GM12864 (cell line): ENCODE data around the gene MYLK.

Experiments used
- DNase-seq: peaks from one replicate; pipeline ENCODE4 v3.0.0-alpha.2; 2011; ENCODE audit warnings: low read depth
- H3K4me3 ChIP-seq: 2 replicates; pipeline ENCODE4 v1.5.1; 2011; ENCODE audit warnings: mild to moderate bottlenecking, low read depth, low read length, control low read depth
- TF ChIP-seq, protein P1 (sequence below): IDR thresholded peaks from 2 replicates; pipeline ENCODE4 v1.5.1; 2011; ENCODE audit warnings: low read depth, mild to moderate bottlenecking, moderate library complexity, low read length, control low read depth, inconsistent platforms; ENCODE audit errors: missing control alignments

Gene MYLK

DNA sequence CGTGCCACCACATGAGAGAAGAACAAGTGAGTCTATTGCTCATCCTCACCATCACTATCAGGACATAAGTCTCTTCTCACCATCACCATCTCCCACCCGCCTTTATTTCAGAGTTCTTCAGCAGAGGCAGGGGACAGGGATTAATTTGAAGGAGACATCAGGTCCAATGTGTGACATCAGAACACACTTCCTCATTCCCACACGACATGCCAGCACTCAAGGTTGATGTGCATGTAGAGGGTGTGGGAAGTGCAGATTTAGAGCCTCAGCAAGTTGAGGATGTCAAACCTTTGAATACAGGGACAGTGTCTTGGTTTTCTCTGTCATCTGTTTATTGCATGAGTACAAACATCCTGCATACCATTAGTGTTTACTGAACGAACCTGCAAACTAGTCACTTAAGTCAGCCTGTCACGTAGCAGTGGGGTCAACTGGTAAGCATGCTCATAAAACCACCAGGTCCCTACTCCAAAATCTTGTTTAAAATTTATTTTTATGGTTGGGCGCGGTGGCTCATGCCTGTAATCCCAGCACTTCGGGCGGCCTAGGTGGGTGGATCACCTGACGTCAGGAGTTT, 104.4 kb downstream of the MYLK start:
- no peak overlapping the region for H3K4me3 ChIP-seq
- TF ChIP-seq, protein P1, sequence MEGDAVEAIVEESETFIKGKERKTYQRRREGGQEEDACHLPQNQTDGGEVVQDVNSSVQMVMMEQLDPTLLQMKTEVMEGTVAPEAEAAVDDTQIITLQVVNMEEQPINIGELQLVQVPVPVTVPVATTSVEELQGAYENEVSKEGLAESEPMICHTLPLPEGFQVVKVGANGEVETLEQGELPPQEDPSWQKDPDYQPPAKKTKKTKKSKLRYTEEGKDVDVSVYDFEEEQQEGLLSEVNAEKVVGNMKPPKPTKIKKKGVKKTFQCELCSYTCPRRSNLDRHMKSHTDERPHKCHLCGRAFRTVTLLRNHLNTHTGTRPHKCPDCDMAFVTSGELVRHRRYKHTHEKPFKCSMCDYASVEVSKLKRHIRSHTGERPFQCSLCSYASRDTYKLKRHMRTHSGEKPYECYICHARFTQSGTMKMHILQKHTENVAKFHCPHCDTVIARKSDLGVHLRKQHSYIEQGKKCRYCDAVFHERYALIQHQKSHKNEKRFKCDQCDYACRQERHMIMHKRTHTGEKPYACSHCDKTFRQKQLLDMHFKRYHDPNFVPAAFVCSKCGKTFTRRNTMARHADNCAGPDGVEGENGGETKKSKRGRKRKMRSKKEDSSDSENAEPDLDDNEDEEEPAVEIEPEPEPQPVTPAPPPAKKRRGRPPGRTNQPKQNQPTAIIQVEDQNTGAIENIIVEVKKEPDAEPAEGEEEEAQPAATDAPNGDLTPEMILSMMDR = no peak
- no peak for DNase-seq

DNA sequence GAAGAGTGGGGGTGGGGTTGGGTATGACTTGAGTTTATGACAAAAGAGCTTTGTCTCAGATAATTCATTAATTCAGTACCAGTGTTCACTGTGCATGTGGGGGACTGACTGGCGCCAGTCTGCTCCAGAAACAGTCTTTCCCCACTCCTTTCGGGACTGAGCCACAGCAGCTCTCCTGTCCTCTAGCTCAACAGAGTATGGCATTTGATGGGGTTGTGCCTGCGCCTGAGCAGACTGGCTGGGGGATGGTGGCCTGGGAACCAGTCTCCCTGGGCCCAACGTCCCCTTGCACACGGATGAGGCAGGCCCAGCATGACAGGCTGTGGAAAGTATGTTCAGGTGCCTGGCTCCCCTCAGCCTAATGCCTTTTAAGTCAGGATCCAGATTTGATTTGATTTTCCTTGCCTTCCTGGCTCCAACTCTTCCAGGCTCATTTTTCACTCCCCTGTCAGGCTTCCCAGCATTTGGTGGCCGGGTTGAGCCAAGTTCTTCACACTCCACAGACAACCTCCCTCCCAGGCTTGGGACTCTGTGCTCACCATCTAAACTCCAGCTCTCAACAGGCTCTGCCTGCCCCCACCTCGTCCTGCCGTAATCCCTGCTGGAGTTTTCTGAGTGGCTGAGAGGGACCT, 105.0 kb downstream of the MYLK start:
- DNase-seq = no peak
- H3K4me3 ChIP-seq = no peak overlapping the region
- TF ChIP-seq, protein P1 = no peak

DNA sequence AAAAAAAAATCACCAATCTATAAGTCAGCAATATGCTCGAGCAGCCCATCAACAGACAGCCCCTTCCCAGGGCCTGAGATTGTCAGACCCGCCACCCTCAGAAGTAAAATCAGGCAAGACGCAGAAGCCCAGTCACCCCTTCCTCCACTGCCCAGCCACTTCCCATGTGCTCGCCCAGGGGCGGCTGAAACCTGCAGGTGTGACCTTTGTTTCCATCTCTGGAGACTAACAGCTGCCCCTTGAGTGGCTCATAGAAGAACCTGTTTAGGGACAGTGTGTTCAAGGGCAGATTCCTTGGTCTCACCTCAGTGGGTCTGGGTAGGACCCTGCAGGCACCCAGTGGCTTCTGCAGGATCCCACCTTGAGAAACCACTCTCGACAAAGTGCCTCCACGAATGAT, 105.6 kb downstream of the MYLK start:
- no peak for DNase-seq
- no peak overlapping the region for H3K4me3 ChIP-seq
- TF ChIP-seq, protein P1 = no peak

DNA sequence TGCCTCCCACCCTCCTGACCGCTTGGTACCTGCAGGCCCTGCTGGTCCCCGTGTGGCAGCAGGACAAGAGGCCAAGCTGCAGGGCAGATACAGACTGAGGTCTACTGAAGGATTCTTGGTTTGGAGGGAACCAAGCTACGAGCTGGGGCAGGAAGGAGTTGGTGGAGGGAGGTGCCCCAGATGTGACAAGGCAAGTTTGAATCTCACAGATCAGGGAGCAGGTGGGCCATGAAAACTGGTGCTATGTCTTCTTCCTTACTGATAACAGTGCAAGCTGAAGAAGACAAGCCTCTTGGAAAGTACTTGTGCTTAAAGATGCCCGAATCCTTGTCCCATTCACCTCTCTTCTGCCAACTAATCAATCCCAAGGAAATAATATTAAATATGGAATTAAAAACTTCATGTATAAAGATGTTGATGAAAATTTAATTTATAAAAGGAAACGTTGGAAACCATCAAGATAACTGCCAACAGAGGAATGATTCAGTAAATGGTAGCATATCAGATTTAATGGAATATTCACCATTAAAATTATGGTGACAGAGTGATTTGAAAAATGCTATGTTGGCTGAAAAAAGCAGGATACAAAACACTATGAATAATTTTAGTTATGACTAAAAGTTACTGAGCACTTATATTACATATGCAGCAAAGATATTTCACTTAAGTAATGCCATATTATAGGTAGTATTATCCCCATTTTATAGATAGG, 107.9 kb downstream of the MYLK start:
- no peak for DNase-seq
- no peak overlapping the region for H3K4me3 ChIP-seq
- TF ChIP-seq, protein P1 = no peak

DNA sequence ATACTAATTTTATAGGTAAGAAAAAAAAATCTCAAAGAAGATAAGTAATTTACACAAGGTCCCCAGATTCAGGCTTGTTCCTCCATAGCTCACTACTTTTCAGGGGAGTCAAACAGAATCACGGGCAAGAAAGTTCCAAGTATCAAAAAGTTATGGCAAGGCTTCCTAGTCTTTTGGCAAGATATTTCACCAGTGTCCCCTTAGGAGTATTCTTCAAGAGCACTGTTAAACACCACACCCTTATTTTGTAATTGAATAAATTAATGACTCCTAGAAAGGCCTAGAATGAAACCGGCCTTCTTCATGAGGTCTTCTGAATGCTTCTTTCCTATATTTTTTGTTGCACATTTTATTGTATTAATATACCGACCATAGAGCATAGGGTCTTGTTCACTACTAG, 109.7 kb downstream of the MYLK start:
- TF ChIP-seq, protein P1 = no peak
- no peak overlapping the region for H3K4me3 ChIP-seq
- DNase-seq = no peak

DNA sequence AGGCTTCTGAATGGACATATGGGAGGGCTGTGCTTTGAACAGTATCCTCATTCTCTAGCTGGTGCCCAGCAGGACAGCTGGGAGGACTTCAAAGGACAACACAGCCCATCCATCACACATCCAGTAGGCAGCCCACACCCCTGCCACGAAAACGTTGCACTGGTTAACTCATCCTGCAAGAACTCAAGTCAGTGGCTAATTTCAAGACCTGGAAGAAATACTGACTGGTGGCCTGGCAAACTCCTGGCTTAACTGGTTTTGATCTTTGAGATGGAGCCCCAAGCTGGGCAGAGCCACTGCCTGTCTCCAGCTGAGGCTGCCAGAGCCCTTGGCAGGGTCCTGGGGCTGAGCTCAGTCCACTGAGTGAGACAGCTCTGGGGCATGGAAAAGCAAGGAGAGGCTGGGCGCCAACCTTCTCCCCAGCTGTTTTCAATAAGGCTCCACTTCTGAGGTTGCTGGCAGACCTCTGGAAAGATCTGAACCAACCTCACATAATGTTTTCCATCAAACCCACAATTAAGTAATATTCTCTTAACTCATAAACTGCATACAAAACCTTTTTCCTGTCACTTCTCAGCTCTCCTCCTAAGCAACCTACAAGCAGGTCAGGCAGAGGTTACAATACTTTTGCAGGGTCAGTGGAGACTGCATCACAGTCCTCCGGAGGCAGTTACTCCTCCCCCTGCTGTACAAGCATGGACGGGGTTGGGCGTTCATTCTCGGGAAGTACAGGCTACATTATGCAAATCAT, 110.3 kb downstream of the MYLK start:
- no peak for DNase-seq
- no peak overlapping the region for H3K4me3 ChIP-seq
- TF ChIP-seq, protein P1 = no peak
